Astrocyte (in vitro differentiated cells and primary cell): ENCODE data around the gene PSMD5. TPM values are rescaled to one million over a fixed set of nuclear protein-coding genes. Genes with fewer than 3 reads are reported as not detected.

ENCODE experiments used
- DNase-seq: peaks from one replicate; pipeline ENCODE4 v3.0.0-alpha.2; 2010; ENCODE audit warnings: low read depth
- FAIRE-seq: peaks from 2 replicates; lab custom pipeline; 2011; peaks lifted over from hg19 to GRCh38; lab: Jason Lieb, UNC
- H2AFZ ChIP-seq: 2 replicates; pipeline ENCODE4 v1.6.0; 2012; ENCODE audit warnings: low read depth, low read length, inconsistent platforms
- H3K27ac ChIP-seq: 2 replicates; pipeline ENCODE4 v1.5.1; 2011; ENCODE audit warnings: low read depth, low read length, inconsistent platforms
- H3K27me3 ChIP-seq: 2 replicates; pipeline ENCODE4 v1.6.0; 2011; ENCODE audit warnings: low read length, inconsistent platforms; ENCODE audit not compliant: insufficient read depth
- H3K36me3 ChIP-seq: 2 replicates; pipeline ENCODE4 v1.5.1; 2011; ENCODE audit warnings: low read length, inconsistent platforms; ENCODE audit not compliant: insufficient read depth
- H3K4me1 ChIP-seq: 2 replicates; pipeline ENCODE4 v1.5.1; 2011; ENCODE audit warnings: low read length, inconsistent platforms; ENCODE audit not compliant: insufficient read depth
- H3K4me2 ChIP-seq: 2 replicates; pipeline ENCODE4 v1.6.0; 2012; ENCODE audit warnings: low read length, inconsistent platforms
- H3K4me3 ChIP-seq: 2 replicates; pipeline ENCODE4 v1.5.1; 2011; ENCODE audit warnings: low read depth, mild to moderate bottlenecking, low read length, inconsistent platforms; ENCODE audit not compliant: insufficient read depth
- H3K79me2 ChIP-seq: 2 replicates; pipeline ENCODE4 v1.6.0; 2012; ENCODE audit warnings: mild to moderate bottlenecking, low read length, inconsistent platforms; ENCODE audit not compliant: insufficient read depth
- H3K9ac ChIP-seq: 2 replicates; pipeline ENCODE4 v1.6.0; 2012; ENCODE audit warnings: mild to moderate bottlenecking, low read length, inconsistent platforms
- H3K9me3 ChIP-seq: 2 replicates; pipeline ENCODE4 v1.5.1; 2012; ENCODE audit warnings: low read depth, mild to moderate bottlenecking, low read length, inconsistent platforms; ENCODE audit not compliant: insufficient read depth
- H4K20me1 ChIP-seq: 2 replicates; pipeline ENCODE4 v1.6.0; 2012; ENCODE audit warnings: low read length, inconsistent platforms; ENCODE audit not compliant: insufficient read depth
- H3K27ac Mint-ChIP-seq: one replicate; pipeline ENCODE4 v1.8.0; 2021; ENCODE audit warnings: mild to moderate bottlenecking, mixed read lengths; ENCODE audit not compliant: unreplicated experiment
- H3K27me3 Mint-ChIP-seq: one replicate; pipeline ENCODE4 v1.8.0; 2021; ENCODE audit warnings: low read depth, mixed read lengths; ENCODE audit not compliant: unreplicated experiment
- H3K36me3 Mint-ChIP-seq: one replicate; pipeline ENCODE4 v1.8.0; 2021; ENCODE audit warnings: low read depth, mixed read lengths; ENCODE audit not compliant: unreplicated experiment
- H3K4me1 Mint-ChIP-seq: one replicate; pipeline ENCODE4 v1.8.0; 2021; ENCODE audit warnings: low read depth, mixed read lengths; ENCODE audit not compliant: unreplicated experiment
- H3K4me3 Mint-ChIP-seq: one replicate; pipeline ENCODE4 v1.8.0; 2021; ENCODE audit warnings: mild to moderate bottlenecking, moderate library complexity, mixed read lengths; ENCODE audit not compliant: unreplicated experiment
- H3K9me3 Mint-ChIP-seq: one replicate; pipeline ENCODE4 v1.8.0; 2021; ENCODE audit warnings: mild to moderate bottlenecking, mixed read lengths; ENCODE audit not compliant: unreplicated experiment
- EZH2 ChIP-seq: IDR thresholded peaks from 2 replicates; pipeline ENCODE4 v1.6.1; 2012; ENCODE audit warnings: mild to moderate bottlenecking, low read length, inconsistent platforms; ENCODE audit not compliant: insufficient read depth
- total RNA-seq: library from RNA; stranded (reverse); gene quantifications from 2 replicates; pipeline ENCODE4 v1.2.1, GENCODE V29; 2021
- TF ChIP-seq, protein P1 (sequence below): IDR thresholded peaks from 2 replicates; pipeline ENCODE4 v1.5.1; 2011; ENCODE audit warnings: low read depth, mild to moderate bottlenecking, inconsistent platforms, low read length, moderate library complexity; ENCODE audit not compliant: insufficient read depth

Gene PSMD5
- total RNA-seq, 1 donor from 2014 or later, result 66.2 TPM

DNA sequence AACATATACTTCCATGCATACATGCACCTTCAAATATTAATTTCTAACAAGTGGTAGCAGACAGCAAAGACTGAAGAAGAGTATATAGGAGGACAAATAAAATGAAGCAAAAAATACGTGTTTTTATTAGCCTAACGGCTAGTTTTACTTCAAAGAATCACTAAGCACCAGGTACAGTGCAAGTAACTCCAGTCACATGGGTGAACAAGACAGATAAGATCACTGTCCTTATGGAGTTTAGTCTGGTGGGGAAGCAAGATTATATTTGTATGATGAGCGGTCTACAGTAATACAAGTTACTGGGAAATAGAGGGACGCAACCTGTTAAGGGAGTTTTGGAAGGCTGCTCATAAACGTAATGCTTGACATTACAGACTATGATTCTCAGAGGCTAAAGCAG, 65.5 kb downstream of the PSMD5 start:
- Histone ChIP-seq H3K9me3 (no peaks in the 10 kb centered on the region), H3K9ac (no peak overlapping the region), H3K4me2 (no peak overlapping the region), H3K4me1 (no peaks in the 10 kb centered on the region), H3K27me3 (no peaks in the 10 kb centered on the region), H3K36me3 (peaks cover 33% of the 10 kb centered on the region), H3K27ac (no peak overlapping the region), H4K20me1 (peaks cover 47% of the 10 kb centered on the region), H2AFZ (no peak overlapping the region), H3K79me2 (peaks cover 26% of the 10 kb centered on the region), H3K4me3 (no peak overlapping the region)
- DNase-seq (no peak), FAIRE-seq (no peak)
- Mint-ChIP-seq H3K36me3 (peaks cover 13% of the 10 kb centered on the region), H3K4me3 (no peak overlapping the region), H3K9me3 (no peaks in the 10 kb centered on the region), H3K4me1 (peaks cover 4% of the 10 kb centered on the region), H3K27me3 (no peaks in the 10 kb centered on the region), H3K27ac (no peak overlapping the region)
- TF ChIP-seq, protein P1, sequence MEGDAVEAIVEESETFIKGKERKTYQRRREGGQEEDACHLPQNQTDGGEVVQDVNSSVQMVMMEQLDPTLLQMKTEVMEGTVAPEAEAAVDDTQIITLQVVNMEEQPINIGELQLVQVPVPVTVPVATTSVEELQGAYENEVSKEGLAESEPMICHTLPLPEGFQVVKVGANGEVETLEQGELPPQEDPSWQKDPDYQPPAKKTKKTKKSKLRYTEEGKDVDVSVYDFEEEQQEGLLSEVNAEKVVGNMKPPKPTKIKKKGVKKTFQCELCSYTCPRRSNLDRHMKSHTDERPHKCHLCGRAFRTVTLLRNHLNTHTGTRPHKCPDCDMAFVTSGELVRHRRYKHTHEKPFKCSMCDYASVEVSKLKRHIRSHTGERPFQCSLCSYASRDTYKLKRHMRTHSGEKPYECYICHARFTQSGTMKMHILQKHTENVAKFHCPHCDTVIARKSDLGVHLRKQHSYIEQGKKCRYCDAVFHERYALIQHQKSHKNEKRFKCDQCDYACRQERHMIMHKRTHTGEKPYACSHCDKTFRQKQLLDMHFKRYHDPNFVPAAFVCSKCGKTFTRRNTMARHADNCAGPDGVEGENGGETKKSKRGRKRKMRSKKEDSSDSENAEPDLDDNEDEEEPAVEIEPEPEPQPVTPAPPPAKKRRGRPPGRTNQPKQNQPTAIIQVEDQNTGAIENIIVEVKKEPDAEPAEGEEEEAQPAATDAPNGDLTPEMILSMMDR, result no peak
- no peak for TF ChIP-seq EZH2

DNA sequence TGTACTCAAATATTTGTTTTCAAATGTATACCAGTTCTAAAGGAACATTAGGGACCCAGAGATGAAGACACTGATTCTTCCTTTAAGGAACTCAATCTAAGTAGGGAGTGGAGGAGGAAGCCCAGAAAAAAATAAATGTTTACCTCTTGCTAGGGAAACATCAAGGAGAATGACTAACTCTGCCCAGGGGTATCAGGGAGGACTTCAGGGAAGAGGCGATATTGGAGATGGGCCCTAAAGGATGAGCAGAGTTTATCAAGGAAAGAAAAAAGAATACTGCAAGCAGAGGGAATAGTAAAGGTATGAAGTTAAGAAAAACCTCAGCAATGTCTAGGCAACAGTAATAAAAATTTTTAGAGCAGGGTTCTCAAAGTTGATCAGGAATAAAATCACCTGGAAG, 65.9 kb downstream of the PSMD5 start:
- TF ChIP-seq EZH2, result no peak
- TF ChIP-seq, protein P1, result no peak
- peaks cover 4% of the 10 kb centered on the region for H3K4me1 Mint-ChIP-seq
- Histone ChIP-seq H3K79me2 (peaks cover 21% of the 10 kb centered on the region), H2AFZ (no peak overlapping the region), H3K9me3 (no peaks in the 10 kb centered on the region), H3K9ac (no peak overlapping the region), H4K20me1 (peaks cover 46% of the 10 kb centered on the region), H3K27ac (no peak overlapping the region), H3K4me2 (no peak overlapping the region), H3K36me3 (peaks cover 33% of the 10 kb centered on the region), H3K4me3 (no peak overlapping the region), H3K4me1 (no peaks in the 10 kb centered on the region), H3K27me3 (no peaks in the 10 kb centered on the region)
- FAIRE-seq (no peak), DNase-seq (no peak)
- H3K9me3 Mint-ChIP-seq, result no peaks in the 10 kb centered on the region
- H3K27ac Mint-ChIP-seq, result no peak overlapping the region
- peaks cover 13% of the 10 kb centered on the region for H3K36me3 Mint-ChIP-seq
- H3K4me3 Mint-ChIP-seq, result no peak overlapping the region
- no peaks in the 10 kb centered on the region for H3K27me3 Mint-ChIP-seq

DNA sequence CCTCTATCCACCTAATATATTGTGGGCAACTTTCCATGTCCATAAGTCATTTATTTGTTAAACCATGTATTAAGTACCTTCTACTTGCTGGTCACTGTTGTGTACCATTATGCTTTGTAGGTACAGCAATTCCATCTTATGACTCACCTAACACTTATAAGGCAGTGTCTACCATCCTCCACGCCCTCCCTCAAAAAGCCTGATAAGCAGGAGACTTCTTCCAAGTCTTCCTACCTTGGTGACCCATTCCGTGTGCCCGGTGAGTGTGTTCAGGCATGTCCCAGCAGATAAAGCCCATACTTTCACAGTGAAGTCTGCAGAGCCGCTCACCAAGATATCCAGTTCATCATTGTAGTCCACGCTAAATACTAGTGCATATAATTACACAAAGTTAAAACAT, 66.9 kb downstream of the PSMD5 start:
- no peaks in the 10 kb centered on the region for H3K9me3 Mint-ChIP-seq
- H3K27me3 Mint-ChIP-seq, result no peaks in the 10 kb centered on the region
- Histone ChIP-seq H3K4me2 (no peak overlapping the region), H3K9me3 (no peaks in the 10 kb centered on the region), H3K27ac (no peak overlapping the region), H3K36me3 (peaks cover 40% of the 10 kb centered on the region), H4K20me1 (peaks cover 39% of the 10 kb centered on the region), H3K79me2 (peaks cover 15% of the 10 kb centered on the region), H2AFZ (no peak overlapping the region), H3K9ac (no peak overlapping the region), H3K27me3 (no peaks in the 10 kb centered on the region), H3K4me1 (no peaks in the 10 kb centered on the region), H3K4me3 (no peak overlapping the region)
- TF ChIP-seq, protein P1, result no peak
- TF ChIP-seq EZH2, result no peak
- H3K27ac Mint-ChIP-seq, result no peak overlapping the region
- H3K4me3 Mint-ChIP-seq, result no peak overlapping the region
- no peak for DNase-seq
- peaks cover 4% of the 10 kb centered on the region for H3K4me1 Mint-ChIP-seq
- peaks cover 15% of the 10 kb centered on the region for H3K36me3 Mint-ChIP-seq
- FAIRE-seq, result no peak
